Skeletal muscle tissue (tissue), 4 donors: ENCODE measurements around the gene MEIS2. TPM values are rescaled to one million over a fixed set of nuclear protein-coding genes. Genes with fewer than 3 reads are reported as not detected.

Experiments used
- H3K27ac ChIP-seq: one replicate; pipeline ENCODE4 v1.7.0; 2013; ENCODE audit warnings: mild to moderate bottlenecking, low read depth, low read length, inconsistent platforms
- H3K27me3 ChIP-seq, 3 donors: one replicate each; pipeline ENCODE4 v1.7.0; 2013; ENCODE audit warnings: low read length in 3 of 3; ENCODE audit not compliant: control insufficient read depth in 3 of 3, insufficient read depth in 3 of 3
- H3K36me3 ChIP-seq, 3 donors: one replicate each; pipeline ENCODE4 v1.7.0; 2013; ENCODE audit warnings: low read length in 3 of 3; ENCODE audit not compliant: control insufficient read depth in 3 of 3, insufficient read depth in 3 of 3
- H3K4me1 ChIP-seq, 3 donors: one replicate each; pipeline ENCODE4 v1.7.0; 2013; ENCODE audit warnings: low read length in 3 of 3, mild to moderate bottlenecking in 3 of 3; ENCODE audit not compliant: control insufficient read depth in 3 of 3, insufficient read depth in 3 of 3
- H3K4me3 ChIP-seq, 3 donors: one replicate each; pipeline ENCODE4 v1.7.0; 2013; ENCODE audit warnings: low read length in 3 of 3
- H3K9ac ChIP-seq, 3 donors: one replicate each; pipeline ENCODE4 v1.7.0; 2013; ENCODE audit warnings: low read length in 3 of 3, mild to moderate bottlenecking in 3 of 3, moderate library complexity in 2 of 3, low read depth in 1 of 3
- H3K9me3 ChIP-seq, 3 donors: one replicate each; pipeline ENCODE4 v1.7.0; 2013; ENCODE audit warnings: low read length in 3 of 3; ENCODE audit not compliant: control insufficient read depth in 3 of 3
- total RNA-seq: library from RNA; depleted of rRNA; stranded (reverse); fragments of >200 nt; gene quantifications from one replicate; pipeline ENCODE4 v1.2.3, GENCODE V29; 2014
- donor health status: Osteomylitis.

The MEIS2 gene
- total RNA-seq, 1 donor from 2014 or later: 4.2 TPM

GRCh38 chr15:37134699-37135131 lies 34.4 kb upstream of the MEIS2 start:
- no peaks in the 10 kb centered on the region for H3K9me3 ChIP-seq

GRCh38 chr15:37134244-37134643 lies 33.9 kb upstream of the MEIS2 start:
- Histone ChIP-seq H3K4me1 (no peaks in the 10 kb centered on the region), H3K9ac (no peak overlapping the region), H3K27ac (no peak overlapping the region), H3K4me3 (no peak overlapping the region), H3K27me3 (peaks cover 3 to 6% (median 4%) of the 10 kb centered on the region in 3 donors), H3K9me3 (no peaks in the 10 kb centered on the region), H3K36me3 (no peaks in the 10 kb centered on the region)

More at GRCh38 chr15:37134699-37135131, 34.4 kb upstream of the MEIS2 start:
- no peak overlapping the region for H3K4me3 ChIP-seq
- no peaks in the 10 kb centered on the region for H3K36me3 ChIP-seq
- no peaks in the 10 kb centered on the region for H3K4me1 ChIP-seq
- H3K27ac ChIP-seq: no peak overlapping the region
- no peak overlapping the region for H3K9ac ChIP-seq
- peaks cover 3 to 4% (median 4%) of the 10 kb centered on the region in 3 donors for H3K27me3 ChIP-seq

- no peak overlapping the region for H3K4me3 ChIP-seq
- peaks cover 3 to 9% (median 4%) of the 10 kb centered on the region in 3 donors for H3K27me3 ChIP-seq
- no peaks in the 10 kb centered on the region for H3K9me3 ChIP-seq
- no peaks in the 10 kb centered on the region for H3K4me1 ChIP-seq
- no peaks in the 10 kb centered on the region for H3K36me3 ChIP-seq
- no peak overlapping the region for H3K27ac ChIP-seq
- no peak overlapping the region for H3K9ac ChIP-seq
Observed at GRCh38 chr15:37133602-37134001, 33.3 kb upstream of the MEIS2 start.

GRCh38 chr15:37132826-37133417 lies 32.6 kb upstream of the MEIS2 start:
- Histone ChIP-seq H3K36me3 (no peaks in the 10 kb centered on the region), H3K4me1 (no peaks in the 10 kb centered on the region), H3K9me3 (no peaks in the 10 kb centered on the region), H3K27ac (no peak overlapping the region), H3K4me3 (no peak overlapping the region), H3K9ac (no peak overlapping the region), H3K27me3 (peaks cover 4 to 9% (median 7%) of the 10 kb centered on the region in 3 donors)

- no peak overlapping the region for H3K4me3 ChIP-seq
- no peaks in the 10 kb centered on the region for H3K4me1 ChIP-seq
- H3K9ac ChIP-seq: no peak overlapping the region
- no peak overlapping the region for H3K27ac ChIP-seq
- H3K36me3 ChIP-seq: no peaks in the 10 kb centered on the region
- H3K27me3 ChIP-seq: peaks cover 4 to 9% (median 7%) of the 10 kb centered on the region in 3 donors
- no peaks in the 10 kb centered on the region for H3K9me3 ChIP-seq
Observed at GRCh38 chr15:37131621-37132020, 31.3 kb upstream of the MEIS2 start.

- no peaks in the 10 kb centered on the region for H3K9me3 ChIP-seq
- no peak overlapping the region for H3K4me3 ChIP-seq
- peaks cover 4 to 9% (median 7%) of the 10 kb centered on the region in 3 donors for H3K27me3 ChIP-seq
- H3K9ac ChIP-seq: no peak overlapping the region
- H3K4me1 ChIP-seq: no peaks in the 10 kb centered on the region
- H3K27ac ChIP-seq: no peak overlapping the region
- no peaks in the 10 kb centered on the region for H3K36me3 ChIP-seq
Observed at GRCh38 chr15:37130356-37130755, 30.0 kb upstream of the MEIS2 start.

- H3K4me3 ChIP-seq: no peak overlapping the region
- peaks cover 4 to 8% (median 7%) of the 10 kb centered on the region in 3 donors for H3K27me3 ChIP-seq
- no peak overlapping the region for H3K9ac ChIP-seq
- no peak overlapping the region for H3K27ac ChIP-seq
- H3K4me1 ChIP-seq: no peaks in the 10 kb centered on the region
- no peaks in the 10 kb centered on the region for H3K9me3 ChIP-seq
- no peaks in the 10 kb centered on the region for H3K36me3 ChIP-seq
Observed at GRCh38 chr15:37125143-37125542, 24.8 kb upstream of the MEIS2 start.

GRCh38 chr15:37124331-37124730 lies 24.0 kb upstream of the MEIS2 start:
- H3K27ac ChIP-seq: no peak overlapping the region
- no peak overlapping the region for H3K9ac ChIP-seq
- H3K4me3 ChIP-seq: no peak overlapping the region
- no peaks in the 10 kb centered on the region for H3K4me1 ChIP-seq
- no peaks in the 10 kb centered on the region for H3K9me3 ChIP-seq
- H3K36me3 ChIP-seq: no peaks in the 10 kb centered on the region
- H3K27me3 ChIP-seq: peaks cover 4 to 8% (median 7%) of the 10 kb centered on the region in 3 donors

GRCh38 chr15:37122703-37123102 lies 22.4 kb upstream of the MEIS2 start:
- Histone ChIP-seq H3K27me3 (peaks cover 0 to 8% (median 3%) of the 10 kb centered on the region in 3 donors), H3K4me3 (no peak overlapping the region), H3K9me3 (no peaks in the 10 kb centered on the region), H3K27ac (no peak overlapping the region), H3K36me3 (no peaks in the 10 kb centered on the region), H3K4me1 (no peaks in the 10 kb centered on the region), H3K9ac (no peak overlapping the region)

GRCh38 chr15:37121492-37121891 lies 21.1 kb upstream of the MEIS2 start:
- Histone ChIP-seq H3K9me3 (no peaks in the 10 kb centered on the region), H3K9ac (no peak overlapping the region), H3K27ac (no peak overlapping the region), H3K27me3 (peaks cover 0 to 8% (median 3%) of the 10 kb centered on the region in 3 donors), H3K36me3 (no peaks in the 10 kb centered on the region), H3K4me3 (no peak overlapping the region), H3K4me1 (no peaks in the 10 kb centered on the region)
